Left lung (tissue), 10 donors: ENCODE data around the gene CCL13. TPM values are rescaled to one million over a fixed set of nuclear protein-coding genes. Genes with fewer than 3 reads are reported as not detected.
A peak's percentile ranks its signal among the peaks of the same experiment; 100 is the strongest.

ENCODE experiments used
- ATAC-seq: fragments of 200-7000 bp; cut with Tn5 transposase; one replicate; pipeline ENCODE4 v1.9.1; 2020; ENCODE audit warnings: moderate library complexity
- DNase-seq, 4 donors: peaks; one replicate each; pipeline ENCODE4 v3.0.0-alpha.2; 2013 to 2020
- H3K27ac ChIP-seq, 2 donors: fragments of 200-600 bp; sonication (generic) in 1 of 2; one replicate each; pipeline versions ENCODE4 v1.5.0 to v1.8.0; 2020 to 2021
- H3K27me3 ChIP-seq, 2 donors: fragments of 200-600 bp; sonication (generic) in 1 of 2; one replicate each; pipeline versions ENCODE4 v1.5.0 to v1.8.0; 2020 to 2021
- H3K36me3 ChIP-seq, 2 donors: fragments of 200-600 bp; sonication (generic) in 1 of 2; one replicate each; pipeline versions ENCODE4 v1.5.0 to v1.8.0; 2020 to 2021
- H3K4me1 ChIP-seq, 2 donors: fragments of 200-600 bp; one replicate each; pipeline ENCODE4 v1.8.0; 2021
- H3K4me3 ChIP-seq, 2 donors: fragments of 200-600 bp; sonication (generic) in 1 of 2; one replicate each; pipeline versions ENCODE4 v1.5.0 to v1.8.0; 2020 to 2021; ENCODE audit warnings: mild to moderate bottlenecking in 1 of 2
- H3K9me3 ChIP-seq, 2 donors: fragments of 200-600 bp; sonication (generic) in 1 of 2; one replicate each; pipeline versions ENCODE4 v1.5.0 to v1.8.0; 2020 to 2021
- intact Hi-C, 2 donors: fragments of 100-400 bp; cut with DNase I; formaldehyde crosslinking; loops; one replicate each; pipeline versions ENCODE4 v1.11.2 to v1.14.2; 2022
- polyA plus RNA-seq, 6 donors: library from polyadenylated mRNA; unstranded; fragments of 120-200 nt; gene quantifications; one replicate each; pipeline ENCODE4 v1.2.1, GENCODE V29; 2013; ENCODE audit not compliant: insufficient read length in 6 of 6
- total RNA-seq, 2 donors: library from RNA; stranded (reverse); fragmentation: NEBNext Ultra II Directional; extraction: Animal tissue kit (Norgen Biotek cat#: 25700); gene quantifications; one replicate each; pipeline ENCODE4 v1.2.1, GENCODE V29; 2021
- TF ChIP-seq, protein P1 (sequence below), 2 donors: fragments of 200-600 bp; sonication (generic) in 1 of 2; IDR thresholded peaks; one replicate each; pipeline versions ENCODE4 v1.5.0 to v1.8.0; 2021; ENCODE audit warnings: antibody characterized with exemption in 2 of 2
- donor health status: DM: no; HTN: yes; CAD: no.
- donor health status: DM: no; HTN: no; CAD: no.

The CCL13 gene
- total and polyA plus RNA-seq, 8 donors, result 0.74 to 29.3 (median 1.6) TPM; not detected in 1

DNA sequence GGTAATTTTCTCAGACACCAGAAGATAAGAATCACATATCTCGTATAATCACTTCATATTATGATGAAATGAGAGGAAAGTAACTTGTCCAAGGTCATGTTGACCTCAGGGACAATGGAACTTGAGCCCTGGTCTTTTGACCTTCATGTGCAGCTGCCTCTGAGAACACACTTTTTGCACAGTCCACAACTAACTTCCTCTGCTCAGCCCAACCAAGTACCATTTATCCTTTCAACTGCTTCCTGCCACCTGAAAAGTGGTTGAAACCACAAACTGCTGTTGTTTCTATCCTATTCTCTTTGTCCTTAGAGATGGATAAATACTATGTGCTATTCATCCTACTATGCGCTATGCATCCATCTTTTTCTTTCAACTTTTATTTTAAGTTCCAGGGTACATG, 9.1 kb downstream of the CCL13 start:
- Histone ChIP-seq H3K4me1 (peaks cover 0 to 38% of the 10 kb centered on the region in 2 donors), H3K9me3 (no peaks in the 10 kb centered on the region), H3K36me3 (no peaks in the 10 kb centered on the region), H3K4me3 (no peak overlapping the region), H3K27me3 (no peaks in the 10 kb centered on the region), H3K27ac (no peak overlapping the region)
- DNase-seq (no peak), ATAC-seq (no peak)
- TF ChIP-seq, protein P1, sequence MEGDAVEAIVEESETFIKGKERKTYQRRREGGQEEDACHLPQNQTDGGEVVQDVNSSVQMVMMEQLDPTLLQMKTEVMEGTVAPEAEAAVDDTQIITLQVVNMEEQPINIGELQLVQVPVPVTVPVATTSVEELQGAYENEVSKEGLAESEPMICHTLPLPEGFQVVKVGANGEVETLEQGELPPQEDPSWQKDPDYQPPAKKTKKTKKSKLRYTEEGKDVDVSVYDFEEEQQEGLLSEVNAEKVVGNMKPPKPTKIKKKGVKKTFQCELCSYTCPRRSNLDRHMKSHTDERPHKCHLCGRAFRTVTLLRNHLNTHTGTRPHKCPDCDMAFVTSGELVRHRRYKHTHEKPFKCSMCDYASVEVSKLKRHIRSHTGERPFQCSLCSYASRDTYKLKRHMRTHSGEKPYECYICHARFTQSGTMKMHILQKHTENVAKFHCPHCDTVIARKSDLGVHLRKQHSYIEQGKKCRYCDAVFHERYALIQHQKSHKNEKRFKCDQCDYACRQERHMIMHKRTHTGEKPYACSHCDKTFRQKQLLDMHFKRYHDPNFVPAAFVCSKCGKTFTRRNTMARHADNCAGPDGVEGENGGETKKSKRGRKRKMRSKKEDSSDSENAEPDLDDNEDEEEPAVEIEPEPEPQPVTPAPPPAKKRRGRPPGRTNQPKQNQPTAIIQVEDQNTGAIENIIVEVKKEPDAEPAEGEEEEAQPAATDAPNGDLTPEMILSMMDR (IDR thresholded peaks at IDR 0.05), result no peak
- intact Hi-C loops, result loop anchor here in 1 of 2 donors (10.0 kb wide), 1 partner anchor 171 kb away; no protein-coding TSS in a partner anchor

DNA sequence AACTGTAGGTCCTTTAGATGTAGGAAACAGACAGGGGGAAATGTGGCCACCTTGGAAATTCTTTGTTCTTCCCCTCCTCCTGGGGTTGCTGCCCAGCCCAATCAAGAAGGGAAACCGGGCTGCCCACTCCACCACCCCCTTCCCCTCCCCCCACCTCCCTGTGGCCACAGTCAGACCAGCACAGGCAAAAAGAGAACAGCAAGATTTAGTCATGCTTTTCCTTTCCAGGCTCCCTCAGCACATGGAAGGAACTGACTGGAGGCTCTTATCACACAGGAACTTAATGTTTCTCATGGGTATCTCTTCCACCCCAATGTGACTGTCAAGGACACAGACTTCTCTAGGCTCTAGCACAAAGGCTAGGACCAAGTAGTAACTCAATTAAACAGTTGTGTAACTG, 9.7 kb downstream of the CCL13 start:
- Histone ChIP-seq H3K36me3 (no peaks in the 10 kb centered on the region), H3K27ac (no peak overlapping the region), H3K27me3 (no peaks in the 10 kb centered on the region), H3K4me1 (peaks cover 0 to 40% of the 10 kb centered on the region in 2 donors), H3K4me3 (no peak overlapping the region), H3K9me3 (no peaks in the 10 kb centered on the region)
- intact Hi-C loops, result loop anchor here in 1 of 2 donors (10.0 kb wide), 1 partner anchor 171 kb away; no protein-coding TSS in a partner anchor
- ATAC-seq (no peak), DNase-seq (no peak)
- TF ChIP-seq, protein P1 (IDR thresholded peaks at IDR 0.05), result no peak

DNA sequence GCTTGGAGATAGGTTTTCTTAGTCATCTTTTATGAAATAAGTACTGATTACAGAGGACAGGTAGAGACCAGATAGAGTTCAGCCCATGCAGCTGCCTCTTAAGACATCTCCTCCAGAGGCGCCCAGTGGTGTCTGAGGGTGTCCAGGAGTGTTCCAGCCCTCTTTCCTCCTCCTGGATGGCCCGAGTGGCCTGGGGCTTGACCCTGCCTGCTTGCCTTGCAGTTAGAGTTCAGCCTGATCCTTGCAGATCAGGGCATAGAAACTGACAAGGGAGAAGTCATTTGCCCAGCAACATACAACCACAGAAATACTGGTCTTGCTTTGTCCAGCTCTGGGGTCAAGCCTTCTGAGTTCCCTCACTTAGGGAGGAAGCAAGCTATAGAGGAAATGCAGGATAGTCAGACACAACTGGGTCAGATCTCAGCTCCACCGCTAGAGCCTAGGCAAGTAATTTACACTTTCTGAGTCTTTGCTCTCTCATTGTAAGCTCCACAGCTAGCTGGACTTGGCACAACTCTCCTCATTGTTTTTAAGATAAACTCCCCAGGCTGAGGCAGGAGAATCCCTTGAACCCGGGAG, 10.3 kb downstream of the CCL13 start:
- Histone ChIP-seq H3K27me3 (no peaks in the 10 kb centered on the region), H3K36me3 (no peaks in the 10 kb centered on the region), H3K4me1 (peaks cover 0 to 42% of the 10 kb centered on the region in 2 donors), H3K27ac (no peak overlapping the region), H3K4me3 (no peak overlapping the region), H3K9me3 (no peaks in the 10 kb centered on the region)
- DNase-seq (no peak), ATAC-seq (peak; percentile 56)
- TF ChIP-seq, protein P1 (IDR thresholded peaks at IDR 0.05), result no peak
- intact Hi-C loops, result loop anchor here in 1 of 2 donors (10.0 kb wide), 1 partner anchor 172 kb away; no protein-coding TSS in a partner anchor

DNA sequence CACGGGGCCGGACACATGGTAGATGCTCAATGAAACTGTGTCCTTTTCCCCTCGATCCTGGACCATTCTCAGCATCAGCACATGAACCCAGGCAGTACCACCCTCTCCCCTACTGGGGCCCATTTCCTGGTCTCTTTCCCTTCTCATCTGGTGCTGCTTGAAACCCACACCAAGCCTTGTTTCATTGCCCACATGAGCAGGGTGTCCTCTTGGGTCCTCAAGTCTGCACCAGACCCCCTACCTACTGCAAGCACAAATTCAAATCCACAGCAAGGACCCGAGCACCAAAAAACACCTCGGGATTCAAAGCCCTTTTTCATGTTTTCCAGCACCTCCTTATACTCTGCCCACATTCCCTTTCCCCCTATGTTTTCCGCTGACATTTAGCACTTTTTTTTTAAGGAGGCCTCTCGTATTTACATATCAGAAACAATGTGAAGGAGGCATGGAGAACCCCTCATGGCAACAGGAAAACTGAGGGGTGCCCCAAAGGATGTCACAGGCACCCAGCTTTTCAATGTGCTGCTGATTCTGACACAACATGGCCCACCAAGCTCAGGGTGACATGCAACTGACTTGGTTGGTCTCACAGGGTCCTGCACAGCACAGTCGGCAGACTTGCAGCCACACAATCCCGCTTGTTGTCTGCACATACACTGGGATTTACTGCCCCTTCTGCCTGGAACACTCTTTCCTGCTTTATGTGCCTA, 11.4 kb downstream of the CCL13 start:
- H3K36me3 ChIP-seq, result no peaks in the 10 kb centered on the region
- H3K9me3 ChIP-seq, result no peaks in the 10 kb centered on the region
- H3K4me1 ChIP-seq, result peaks cover 0 to 43% of the 10 kb centered on the region in 2 donors
- H3K27ac ChIP-seq, result no peak overlapping the region
- DNase-seq (no peak), ATAC-seq (no peak)
- no peak overlapping the region for H3K4me3 ChIP-seq
- TF ChIP-seq, protein P1 (IDR thresholded peaks at IDR 0.05), result no peak
- intact Hi-C loops, result loop anchor here in 1 of 2 donors (10.0 kb wide), 1 partner anchor 173 kb away; no protein-coding TSS in a partner anchor
- H3K27me3 ChIP-seq, result no peaks in the 10 kb centered on the region
